HPDE6-E6E7 (cell line): ENCODE data around the gene RACK1.
A peak's percentile ranks its signal among the peaks of the same experiment; 100 is the strongest.
"Not testable (repeated sequence)": the region's sequence is repeated elsewhere in the genome, so short reads cannot be mapped to it uniquely, and the experiment has no call there.

ENCODE experiments used
- DNase-seq: peaks from one replicate; pipeline ENCODE4 v3.0.0; 2011; ENCODE audit warnings: missing footprints; ENCODE audit errors: extremely low spot score

The RACK1 gene

DNA sequence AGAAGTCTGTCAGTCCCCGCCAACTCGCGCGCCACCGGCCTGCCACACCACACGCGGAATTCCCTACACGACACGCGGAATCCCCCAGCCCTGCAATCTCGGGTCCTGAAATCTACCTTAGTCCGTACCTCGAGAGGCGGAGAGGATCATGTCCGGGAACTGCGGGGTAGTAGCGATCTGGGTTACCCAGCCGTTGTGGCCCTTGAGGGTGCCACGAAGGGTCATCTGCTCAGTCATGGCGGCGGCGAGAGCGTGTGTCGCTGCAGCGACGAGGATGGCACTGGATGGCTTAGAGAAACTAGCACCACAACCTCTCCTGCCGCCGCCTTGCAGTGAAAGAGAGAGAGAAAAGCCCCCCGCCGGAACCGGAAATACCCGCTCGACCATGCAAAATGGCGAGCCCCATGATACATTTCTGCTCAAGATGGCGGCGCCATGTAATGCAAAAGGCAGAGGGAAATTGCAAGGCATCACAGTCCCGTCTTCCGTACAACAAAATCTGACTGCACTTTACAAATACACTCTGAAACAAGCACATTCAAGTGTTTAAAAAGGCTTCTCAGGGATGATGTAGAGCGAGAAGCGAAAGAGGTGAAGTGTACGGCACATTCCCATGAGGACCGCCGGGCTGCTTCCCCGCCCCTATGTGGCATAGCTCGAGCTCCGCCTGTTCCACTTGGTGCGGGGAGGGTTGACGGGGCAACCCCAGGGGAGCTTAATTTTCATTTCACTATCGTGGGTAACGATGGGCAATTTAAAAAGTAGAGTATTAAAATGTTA, at the start of gene RACK1:
TSS of gene RACK1 (minus strand) at position 343 of the 780 bp plus-strand sequence. CDS start at position 237, 106 bp downstream.
- peak; percentile 74 for DNase-seq

- not testable (repeated sequence) for DNase-seq
Observed at GRCh38 chr5:181287331-181287730, 43.6 kb upstream of the RACK1 start.

DNA sequence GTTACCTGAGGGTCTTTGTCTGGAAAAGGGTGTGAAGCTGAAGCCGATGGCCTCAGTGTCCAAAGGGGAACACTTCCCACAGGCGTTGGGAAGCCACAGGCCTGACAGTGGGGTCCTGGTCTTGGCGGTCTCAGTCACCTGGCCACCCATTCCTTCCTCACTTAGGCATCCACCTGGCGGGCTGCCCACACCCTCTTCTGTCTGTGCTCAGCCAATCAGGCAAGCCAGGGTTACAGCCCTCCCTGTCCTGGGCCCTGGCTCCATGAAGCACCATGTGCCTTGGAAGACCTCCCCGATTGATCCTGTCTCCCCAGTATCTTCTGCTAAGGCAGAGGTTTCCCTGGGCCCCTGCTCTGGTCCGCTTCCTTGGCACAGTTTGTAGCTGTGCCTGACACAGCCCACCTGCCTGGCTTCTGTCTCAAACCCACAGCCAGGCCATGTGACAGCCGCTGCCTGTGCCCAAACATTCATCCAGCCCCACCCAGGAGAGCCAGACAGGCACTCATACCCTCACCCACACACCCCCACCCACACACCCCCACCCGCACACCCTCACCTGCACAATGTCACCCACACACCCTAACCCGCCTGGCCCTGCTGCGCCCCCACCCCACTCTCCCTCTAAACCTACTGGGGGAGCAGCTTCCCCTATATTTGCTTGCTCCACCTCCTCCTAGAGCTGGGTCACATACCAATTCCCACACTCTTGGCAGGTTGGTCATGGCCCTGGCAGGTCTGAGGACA, 42.4 kb upstream of the RACK1 start:
- DNase-seq: not testable (repeated sequence)

GRCh38 chr5:181283841-181284755, 40.4 kb upstream of the RACK1 start:
- DNase-seq: not testable (repeated sequence)

- DNase-seq: no peak
Observed at GRCh38 chr5:181283347-181283746, 39.6 kb upstream of the RACK1 start.

DNA sequence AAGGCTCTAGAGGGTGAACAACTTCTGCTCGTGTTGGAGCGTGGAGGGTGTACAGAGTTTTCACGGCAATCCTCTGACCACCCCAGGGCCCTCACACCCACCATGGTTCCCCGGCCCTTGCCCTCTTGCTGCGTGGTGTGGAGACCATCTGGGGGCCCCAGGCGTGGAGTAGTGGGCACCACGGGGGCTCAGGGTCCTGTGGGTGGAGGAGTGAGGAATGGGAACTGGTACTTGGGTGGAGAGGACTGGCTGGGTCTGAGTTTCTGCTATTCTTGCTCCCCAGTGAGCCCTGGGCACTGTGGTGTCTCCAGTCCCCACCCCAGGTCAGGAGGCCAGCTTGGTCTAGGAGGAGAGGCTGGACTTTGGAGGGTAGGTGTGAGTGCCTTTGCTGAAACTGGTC, 39.2 kb upstream of the RACK1 start:
- no peak for DNase-seq

DNA sequence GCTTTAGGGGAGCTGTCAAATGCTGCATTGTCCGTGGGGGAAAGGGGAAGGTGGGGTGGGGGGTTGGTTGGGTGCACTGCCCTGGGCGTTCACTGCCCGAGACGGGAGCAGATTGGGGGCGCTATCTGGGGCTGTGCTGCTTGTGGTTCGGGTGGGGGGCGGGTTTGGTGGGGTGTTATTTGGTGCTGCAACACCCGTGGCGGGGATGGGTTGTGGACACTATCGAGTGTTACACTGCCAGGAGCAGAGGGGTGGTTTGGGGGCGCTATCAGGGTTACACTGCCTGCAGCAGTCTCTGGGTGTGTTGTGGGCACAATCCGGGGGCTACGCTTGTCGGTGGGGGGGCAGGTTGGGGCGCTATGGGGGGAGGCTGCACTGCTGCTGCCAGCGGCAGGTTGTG, 38.7 kb upstream of the RACK1 start:
- DNase-seq: not testable (repeated sequence)

GRCh38 chr5:181281984-181282316, 38.2 kb upstream of the RACK1 start:
- DNase-seq: no peak

DNA sequence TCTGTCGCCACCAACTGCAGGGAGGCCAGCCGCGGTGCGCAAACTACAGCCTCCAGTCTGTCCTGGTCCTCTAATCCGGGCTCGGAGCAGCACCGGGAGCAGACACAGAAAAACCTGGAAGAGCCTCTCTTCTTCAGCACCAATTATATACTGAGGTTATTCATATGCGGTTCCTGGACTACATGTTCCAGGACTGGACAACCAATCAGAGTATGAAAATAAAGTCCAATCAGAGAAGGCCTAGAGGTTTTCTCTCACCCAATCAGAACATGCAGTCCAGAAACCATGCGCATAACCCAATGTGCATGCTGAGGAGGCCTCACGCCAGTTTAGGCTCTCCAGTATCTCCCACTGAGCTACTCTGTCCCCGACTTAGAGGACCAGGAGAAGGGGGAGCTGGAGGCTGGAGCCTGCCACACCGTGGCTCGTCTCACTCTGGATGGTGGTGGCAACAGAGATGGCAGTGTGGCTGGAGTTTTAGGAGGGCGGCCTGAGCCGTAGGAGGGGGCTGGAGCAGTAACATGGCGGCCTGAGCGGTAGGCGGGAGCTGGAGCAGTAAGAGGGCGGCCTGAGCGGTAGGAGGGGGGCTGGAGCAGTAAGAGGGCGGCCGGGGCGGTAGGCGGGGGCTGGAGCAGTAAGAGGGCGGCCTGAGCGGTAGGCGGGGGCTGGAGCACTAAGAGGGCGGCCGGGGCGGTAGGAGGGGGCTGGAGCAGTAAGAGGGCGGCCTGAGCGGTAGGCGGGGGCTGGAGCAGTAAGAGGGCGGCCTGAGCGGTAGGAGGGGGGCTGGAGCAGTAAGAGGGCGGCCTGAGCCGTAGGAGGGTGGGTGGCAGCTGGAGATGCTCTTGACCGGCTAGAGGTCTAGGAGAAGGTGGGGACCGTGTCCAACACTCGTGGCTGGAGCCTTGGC, 37.6 kb upstream of the RACK1 start:
- DNase-seq: no peak

GRCh38 chr5:181280251-181280762, 36.6 kb upstream of the RACK1 start:
- DNase-seq: no peak

GRCh38 chr5:181273433-181273744, 29.7 kb upstream of the RACK1 start:
- DNase-seq: not testable (repeated sequence)

DNA sequence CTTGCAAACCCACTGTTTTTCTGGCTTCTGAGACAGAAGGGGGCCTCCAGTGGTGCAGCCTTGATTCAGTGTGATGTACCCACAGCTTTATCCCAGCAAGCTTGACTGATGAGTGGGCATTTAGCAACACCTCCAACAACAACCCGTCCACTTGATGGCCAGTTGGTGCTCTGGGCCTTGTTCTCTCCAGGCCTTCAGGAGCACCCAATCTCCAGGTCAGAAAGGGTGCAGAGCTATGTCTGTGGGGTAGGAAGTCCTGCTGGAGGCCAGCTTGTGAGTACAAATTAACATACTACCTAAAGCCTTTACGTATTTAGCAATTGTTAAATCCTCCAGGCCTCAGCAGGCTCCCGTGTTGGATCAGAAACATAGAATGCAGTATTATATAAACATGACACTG, 27.4 kb upstream of the RACK1 start:
- DNase-seq: no peak

GRCh38 chr5:181267907-181268306, 24.2 kb upstream of the RACK1 start:
- DNase-seq: not testable (repeated sequence)

- not testable (repeated sequence) for DNase-seq
Observed at GRCh38 chr5:181267291-181267904, 23.7 kb upstream of the RACK1 start.

GRCh38 chr5:181265092-181265671, 21.5 kb upstream of the RACK1 start:
- no peak for DNase-seq

DNA sequence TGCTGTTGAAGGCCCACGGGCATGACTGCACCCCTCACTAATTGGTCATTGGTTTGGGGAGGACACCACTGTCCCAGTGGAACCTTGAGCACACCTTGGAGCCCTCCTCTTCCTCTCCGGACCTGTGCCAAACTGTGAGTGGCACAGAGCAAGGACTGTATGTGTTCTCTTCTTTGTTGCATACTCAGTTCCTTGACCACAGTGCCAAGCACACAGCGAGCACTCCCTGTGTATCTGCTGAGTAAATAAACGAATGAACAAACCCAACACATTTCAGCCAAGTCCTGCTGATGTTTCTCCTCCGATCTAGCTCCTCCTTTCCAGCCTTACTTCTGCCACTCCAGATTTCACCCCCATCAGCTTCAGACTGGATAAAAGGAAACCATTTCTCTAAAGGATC, 19.9 kb upstream of the RACK1 start:
- no peak for DNase-seq

DNA sequence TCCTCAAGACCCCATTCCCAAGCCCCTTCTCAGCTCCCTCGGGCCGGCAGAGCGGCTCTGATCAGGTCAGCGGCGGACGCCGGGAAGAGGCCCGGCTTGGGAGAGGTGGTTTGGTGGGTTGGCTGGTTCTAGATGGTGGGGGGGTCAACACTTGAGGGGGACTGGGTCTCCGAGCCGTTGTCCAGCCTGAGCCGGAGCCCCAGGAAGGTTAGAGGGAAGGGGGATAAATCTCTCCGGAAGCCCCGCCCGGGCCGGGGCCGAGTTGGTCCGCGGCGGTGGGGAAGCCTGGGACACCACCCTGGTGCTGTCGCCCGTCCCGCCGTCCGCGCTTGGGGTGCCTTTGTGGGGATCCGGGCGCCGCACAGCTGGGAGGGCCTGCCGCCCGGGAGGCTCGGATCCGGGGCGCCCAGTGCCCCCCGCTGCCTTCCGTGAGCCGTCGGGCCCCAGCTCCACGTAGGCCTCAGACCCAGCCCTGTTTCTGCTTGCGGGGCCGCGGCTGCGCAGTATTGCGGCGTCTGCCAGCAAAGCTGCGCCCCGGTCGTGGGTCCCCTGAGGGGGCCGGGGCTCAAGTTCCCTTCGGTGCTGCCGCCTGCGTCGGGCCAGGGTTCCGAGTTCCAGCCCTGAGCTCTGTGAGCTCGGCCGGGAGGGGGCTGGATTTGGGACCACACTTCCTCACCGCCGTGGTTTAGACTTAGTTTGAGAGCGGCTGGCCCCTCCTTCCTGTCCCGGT, 17.8 kb upstream of the RACK1 start:
- no peak for DNase-seq

DNA sequence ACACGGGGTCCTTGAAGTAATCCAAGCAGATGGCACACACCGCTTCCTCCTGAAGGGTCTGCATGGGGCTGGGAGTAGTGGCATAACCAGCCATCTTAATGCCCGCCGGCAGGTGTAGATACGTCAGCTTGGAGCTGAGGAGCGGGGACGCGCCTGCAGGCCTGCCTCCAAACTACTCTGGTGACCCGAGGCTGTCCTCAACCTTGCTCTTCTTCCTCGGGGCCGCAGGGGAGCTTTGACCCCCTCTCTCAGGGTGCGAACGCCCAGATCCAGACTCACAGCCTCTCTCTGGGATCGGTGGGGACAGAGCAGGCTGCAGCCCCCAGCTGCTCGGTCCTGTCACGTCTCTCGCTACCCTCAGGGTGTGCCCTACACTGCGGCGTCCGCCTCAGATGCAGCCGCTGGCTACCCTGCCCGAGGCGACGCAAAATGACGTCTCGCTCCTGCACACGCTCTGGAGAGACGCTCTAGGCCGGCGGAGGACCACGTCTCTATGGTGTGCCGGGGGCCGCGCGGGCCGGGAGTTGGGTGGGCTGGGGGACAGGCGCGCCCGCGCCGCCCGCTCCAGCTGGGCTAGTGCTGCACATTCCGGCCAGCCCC, 17.1 kb upstream of the RACK1 start, which contains the start of gene TRIM52:
TSS of gene TRIM52 (minus strand) at position 424 of the 600 bp plus-strand sequence. CDS start at position 94, 330 bp downstream.
- peak; percentile 69 for DNase-seq
